IPS-NIHi7 (cell line): ENCODE measurements around the gene MASP2.
"Not testable (repeated sequence)": the region's sequence is repeated elsewhere in the genome, so short reads cannot be mapped to it uniquely, and the experiment has no call there.

Experiments used
- DNase-seq: peaks from one replicate; pipeline ENCODE4 v3.0.0; 2012; ENCODE audit warnings: mixed read lengths; ENCODE audit errors: extremely low spot score

Gene MASP2

DNA sequence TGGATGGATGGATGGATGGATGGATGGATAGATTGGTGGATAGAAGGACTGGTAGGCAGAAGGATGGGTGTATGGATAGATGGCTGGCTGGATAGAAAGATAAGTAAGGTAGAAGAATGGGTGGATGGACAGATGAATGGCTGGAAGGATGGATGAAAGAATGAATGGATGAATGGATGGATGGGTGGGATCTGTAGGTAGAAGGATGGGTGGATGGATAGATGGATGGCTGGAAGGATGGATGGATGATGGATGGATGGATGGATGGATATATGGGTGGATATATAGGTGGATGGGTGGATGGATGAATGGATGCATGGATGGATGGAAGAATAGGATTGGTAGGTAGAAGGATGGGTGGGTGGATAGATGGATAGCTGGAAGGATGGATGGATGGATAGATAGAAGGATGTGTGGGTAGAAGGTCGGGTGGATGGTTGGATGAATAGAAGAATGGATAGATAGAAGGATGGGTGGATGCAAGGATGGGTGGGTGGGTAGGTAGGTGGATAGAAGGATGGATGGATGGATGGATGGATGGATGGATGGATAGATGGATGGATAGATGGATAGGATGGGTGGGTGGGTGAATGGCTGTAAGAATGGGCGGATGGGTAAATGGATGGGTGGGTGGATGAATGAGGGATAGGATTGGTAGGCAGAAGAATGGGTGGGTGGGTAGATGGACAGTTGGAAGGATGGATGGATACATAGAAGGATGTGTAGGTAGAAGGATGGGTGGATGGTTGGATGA lies 7.5 kb downstream of the MASP2 start:
- no peak for DNase-seq

DNA sequence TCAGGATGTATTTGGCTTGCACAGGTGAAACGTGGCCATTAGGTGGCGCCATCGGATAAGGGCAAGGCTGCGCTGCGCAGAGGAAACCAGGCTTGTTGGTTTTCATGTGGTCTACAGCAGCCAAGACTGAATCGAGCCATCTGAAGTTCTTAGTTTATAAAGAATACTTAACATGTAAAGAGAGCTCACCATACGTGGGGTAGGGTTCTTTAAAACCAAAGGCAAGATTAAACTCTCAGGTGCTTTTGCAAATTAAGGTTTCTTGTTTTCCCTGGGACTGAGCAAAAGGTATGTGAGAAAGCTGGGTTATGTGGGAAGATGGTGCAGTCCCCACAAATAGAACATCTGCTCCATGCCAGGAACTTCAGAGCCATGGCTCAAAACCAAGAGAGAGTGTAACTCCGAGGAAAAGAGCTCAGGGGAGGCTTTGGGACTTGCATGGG lies 9.3 kb downstream of the MASP2 start:
- DNase-seq: peak; percentile 94

DNA sequence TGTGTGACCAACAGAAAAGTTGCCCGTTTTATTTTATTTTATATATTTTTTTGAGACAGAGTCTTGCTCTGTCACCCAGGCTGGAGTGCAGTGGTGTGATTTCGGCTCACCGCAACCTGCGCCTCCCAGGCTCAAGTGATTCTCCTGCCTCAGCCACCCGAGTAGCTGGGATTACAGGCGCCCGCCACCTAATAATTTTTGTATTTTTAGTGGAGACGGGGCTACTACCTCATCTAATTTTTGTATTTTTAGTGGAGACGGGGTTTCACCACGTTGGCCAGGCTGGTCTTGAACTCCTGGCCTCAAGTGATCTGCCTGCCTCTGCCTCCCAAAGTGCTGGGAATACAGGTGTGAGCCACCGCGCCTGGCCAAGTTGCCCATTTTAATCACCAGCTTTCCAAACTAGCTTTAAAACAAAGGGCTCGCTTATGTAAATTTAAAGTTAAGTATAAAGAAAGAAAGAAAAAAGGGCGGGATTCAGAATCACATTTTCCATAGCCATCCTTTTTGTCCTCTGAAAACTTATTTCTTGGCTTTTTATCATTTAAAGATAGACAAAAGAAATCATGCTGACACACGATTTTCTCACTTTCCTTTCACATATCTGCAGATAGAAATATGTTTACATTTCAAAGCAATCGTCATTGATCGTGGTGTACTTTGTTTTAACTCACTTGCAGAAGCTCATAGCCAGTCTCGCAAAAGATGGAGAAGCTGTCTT lies 9.9 kb downstream of the MASP2 start:
- DNase-seq: not testable (repeated sequence)

DNA sequence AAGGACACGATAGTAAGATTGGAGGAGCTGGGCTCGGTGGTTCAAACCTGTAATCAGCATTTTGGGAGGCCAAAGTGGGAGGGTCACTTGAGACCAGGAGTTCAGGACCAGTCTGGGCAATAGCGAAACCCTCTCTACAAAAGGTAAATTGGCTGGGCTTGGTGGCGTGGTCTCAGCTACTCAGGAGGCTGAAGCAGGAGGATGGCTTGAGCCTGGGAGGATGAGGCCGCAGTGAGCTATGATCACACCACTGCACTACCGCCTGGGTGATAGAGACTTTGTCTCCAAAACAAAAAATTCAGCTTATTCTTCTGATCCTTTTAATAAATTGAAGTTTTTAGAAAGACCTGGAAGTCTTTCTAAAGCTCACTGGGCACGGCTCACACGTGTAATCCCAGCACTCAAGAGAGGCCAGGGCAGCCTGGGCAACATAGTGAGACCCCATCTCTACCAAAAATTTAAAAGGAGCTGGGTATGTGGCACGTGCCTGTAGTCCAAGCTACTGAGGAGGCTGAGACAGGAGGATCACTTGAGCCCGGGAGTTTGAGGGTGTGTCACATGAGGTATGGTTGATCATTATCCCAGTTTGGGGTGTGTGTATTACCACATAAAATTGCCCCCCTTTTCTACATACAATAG lies 15.3 kb downstream of the MASP2 start:
- DNase-seq: no peak

DNA sequence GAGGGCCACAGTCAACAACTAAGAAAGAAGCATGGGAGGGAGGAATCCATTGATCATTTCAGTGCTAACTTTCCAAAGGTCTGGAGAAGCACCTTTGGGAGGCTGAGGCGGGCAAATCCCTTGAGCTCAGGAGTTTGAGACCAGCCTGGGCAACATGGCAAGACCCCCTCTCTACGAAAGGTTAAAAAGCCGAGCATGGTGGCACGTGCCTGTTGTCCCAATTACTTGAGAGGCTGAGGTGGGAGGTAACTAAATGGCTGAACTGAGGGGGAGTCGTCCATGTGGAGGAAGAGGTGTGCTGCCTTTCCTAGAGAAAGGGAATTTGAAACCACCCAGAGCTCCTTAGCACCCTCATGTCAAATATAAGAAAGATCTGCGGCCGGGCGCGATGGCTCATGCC lies 16.2 kb downstream of the MASP2 start:
- DNase-seq: no peak

DNA sequence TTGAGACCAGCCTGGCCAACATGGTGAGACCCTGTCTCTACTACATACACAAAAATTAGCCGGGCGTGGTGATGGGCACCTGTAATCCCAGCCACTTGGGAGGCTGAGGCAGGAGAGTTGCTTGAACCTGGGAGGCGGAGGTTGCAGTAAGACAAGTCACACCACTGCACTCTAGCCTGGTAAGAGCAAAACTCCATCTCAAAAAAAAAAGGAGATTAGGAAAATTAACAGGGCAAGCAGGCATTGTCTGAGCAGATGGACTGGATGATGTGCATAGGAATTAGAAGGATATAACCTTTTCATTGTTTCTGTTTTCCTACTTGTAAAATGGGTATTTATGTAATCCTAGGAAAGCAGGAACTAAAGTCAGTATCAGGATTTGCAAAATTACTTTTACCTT lies 19.0 kb downstream of the MASP2 start:
- DNase-seq: no peak

DNA sequence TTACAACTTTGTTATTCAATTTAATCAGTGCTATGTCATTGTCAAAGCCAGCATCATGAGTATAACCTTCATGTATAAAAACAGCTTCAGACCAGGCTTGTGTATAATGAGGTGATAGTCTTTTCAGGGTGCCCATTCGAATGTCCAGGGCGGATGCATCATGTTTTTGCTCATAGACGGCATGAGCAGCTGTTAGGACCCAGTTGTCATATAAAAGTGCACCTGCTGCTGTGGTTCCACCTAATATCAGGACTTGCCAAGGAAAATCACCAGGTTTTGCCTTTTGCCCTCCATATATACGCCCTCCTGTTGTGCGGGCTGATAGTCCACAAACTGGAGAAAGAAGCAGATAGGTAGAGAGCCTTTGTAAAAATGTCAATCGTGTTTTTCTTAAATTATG lies 19.7 kb downstream of the MASP2 start:
- DNase-seq: no peak

DNA sequence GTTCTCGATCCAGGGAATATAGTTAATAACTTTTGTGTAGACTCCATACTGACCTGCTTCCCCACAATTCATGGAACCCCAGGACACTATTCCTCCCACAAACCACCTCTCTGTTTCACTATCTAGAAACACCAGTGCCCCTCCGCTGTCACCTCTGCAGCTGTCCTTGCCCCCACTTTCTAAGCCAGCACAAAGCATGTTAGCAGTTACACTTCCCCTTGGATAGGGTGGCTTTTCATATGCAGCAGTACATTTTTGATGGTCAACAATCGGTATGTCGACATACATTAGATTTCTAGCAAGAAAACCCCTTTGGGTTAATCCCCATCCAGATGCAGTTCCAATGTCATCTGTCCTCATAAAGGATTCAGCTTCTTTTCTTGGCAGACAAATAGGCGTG lies 20.1 kb downstream of the MASP2 start:
- DNase-seq: no peak

DNA sequence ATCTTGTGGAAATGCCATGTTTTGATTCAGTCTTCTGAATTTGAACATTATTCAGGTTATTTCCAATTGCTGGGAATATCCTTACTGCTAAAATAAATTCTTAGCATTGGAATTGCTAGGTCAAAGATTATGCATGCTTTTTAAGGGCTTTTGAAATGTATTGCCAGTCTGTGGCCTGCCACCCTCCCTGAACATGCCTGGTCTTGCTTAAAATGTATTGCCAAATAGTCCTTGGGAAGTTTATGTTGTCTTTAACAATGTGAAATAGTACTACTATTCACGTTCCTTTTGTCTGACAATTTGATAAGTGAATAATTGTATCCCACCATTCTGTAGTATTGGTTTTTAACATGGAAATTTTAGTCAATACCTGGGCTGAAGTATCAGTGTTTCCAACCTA lies 21.0 kb downstream of the MASP2 start:
- DNase-seq: no peak

DNA sequence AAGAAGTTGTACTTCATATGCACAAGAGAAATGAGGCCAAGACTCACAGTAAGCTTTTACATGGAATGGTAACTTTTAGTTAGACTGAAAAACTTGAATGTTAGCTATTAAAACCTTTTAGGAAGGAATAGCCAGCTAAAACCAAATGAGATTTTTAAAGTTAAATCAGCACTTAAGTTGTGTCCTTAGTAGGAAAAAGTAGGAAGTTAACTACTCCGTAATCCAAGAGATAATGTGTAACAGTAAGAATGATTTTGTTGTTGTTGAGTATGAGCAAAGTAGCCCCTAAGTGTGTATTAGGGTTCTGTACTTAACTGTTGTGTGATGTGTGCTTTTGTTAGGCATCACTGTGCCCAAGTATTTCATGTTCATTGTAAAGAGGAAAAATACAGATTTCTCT lies 21.4 kb downstream of the MASP2 start:
- no peak for DNase-seq

DNA sequence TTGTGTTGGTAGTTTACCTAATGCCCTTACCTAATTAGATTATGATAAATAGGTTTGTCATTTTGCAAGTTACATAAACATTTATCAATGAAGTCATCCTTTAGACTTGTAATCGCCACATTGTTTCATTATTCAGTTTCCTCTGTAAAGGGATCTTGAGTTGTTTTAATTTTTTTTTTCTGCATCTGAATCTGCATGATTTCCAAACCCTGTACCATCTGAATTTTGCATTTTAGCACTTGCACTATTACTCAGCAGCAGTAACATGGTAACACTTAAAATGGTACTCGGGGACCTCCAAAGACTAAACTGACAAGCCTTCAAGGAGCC lies 22.2 kb downstream of the MASP2 start:
- no peak for DNase-seq

DNA sequence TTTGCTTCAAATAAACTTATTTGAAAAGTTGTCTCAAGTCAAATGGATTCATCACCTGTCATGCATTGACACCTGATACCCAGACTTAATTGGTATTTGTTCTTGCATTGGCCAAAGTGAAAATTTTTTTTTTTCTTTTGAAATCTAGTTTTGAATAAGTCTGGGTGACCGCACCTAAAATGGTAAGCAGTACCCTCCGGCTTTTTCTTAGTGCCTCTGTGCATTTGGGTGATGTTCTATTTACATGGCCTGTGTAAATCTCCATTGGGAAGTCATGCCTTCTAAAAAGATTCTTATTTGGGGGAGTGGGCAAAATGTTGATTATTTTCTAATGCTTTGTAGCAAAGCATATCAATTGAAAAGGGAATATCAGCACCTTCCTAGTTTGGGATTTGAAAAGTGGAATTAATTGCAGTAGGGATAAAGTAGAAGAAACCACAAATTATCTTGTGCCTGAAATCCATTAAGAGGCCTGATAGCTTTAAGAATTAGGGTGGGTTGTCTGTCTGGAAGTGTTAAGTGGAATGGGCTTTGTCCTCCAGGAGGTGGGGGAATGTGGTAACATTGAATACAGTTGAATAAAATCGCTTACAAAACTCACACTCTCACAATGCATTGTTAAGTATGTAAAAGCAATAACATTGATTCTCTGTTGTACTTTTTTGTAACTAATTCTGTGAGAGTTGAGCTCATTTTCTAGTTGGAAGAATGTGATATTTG lies 22.7 kb downstream of the MASP2 start:
- DNase-seq: no peak

DNA sequence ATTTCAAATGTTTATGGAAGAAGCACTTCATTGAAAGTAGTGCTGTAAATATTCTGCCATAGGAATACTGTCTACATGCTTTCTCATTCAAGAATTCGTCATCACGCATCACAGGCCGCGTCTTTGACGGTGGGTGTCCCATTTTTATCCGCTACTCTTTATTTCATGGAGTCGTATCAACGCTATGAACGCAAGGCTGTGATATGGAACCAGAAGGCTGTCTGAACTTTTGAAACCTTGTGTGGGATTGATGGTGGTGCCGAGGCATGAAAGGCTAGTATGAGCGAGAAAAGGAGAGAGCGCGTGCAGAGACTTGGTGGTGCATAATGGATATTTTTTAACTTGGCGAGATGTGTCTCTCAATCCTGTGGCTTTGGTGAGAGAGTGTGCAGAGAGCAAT lies 23.8 kb downstream of the MASP2 start:
- no peak for DNase-seq

DNA sequence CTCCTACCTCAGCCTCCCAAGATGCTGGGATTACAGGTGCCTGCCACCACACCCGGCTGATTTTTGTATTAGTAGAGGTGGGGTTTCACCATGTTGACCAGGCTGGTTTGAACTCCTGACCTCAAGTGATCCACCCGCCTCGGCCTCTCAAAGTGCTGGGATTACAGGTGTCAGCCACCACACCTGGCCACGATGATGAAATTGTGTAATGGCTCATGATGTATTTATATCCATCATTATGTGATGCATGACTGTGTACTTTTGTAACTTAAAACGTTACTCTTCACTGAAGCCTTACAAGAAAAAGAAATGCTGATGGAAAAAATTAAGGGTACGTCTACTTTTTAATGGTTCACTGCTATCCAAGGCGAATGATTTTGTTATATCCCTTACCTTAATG lies 27.1 kb downstream of the MASP2 start:
- no peak for DNase-seq

DNA sequence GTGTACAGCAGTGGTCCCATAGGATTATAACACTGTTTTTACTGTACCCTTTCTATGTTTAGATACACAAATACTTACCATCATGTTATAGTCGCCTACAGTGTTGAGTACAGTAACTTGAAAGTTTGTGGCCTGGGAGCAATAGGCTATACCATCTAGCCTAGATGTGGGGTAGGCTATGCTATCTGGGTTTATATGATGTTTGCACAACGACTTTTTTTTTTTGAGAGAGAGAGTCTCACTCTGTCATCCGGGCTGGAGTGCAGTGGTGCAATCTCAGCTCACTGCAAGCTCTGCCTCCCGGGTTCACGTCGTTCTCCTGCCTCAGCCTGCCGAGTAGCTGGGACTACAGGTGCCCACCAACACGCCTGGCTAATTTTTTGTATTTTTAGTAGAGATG lies 27.7 kb downstream of the MASP2 start:
- DNase-seq: not testable (repeated sequence)

DNA sequence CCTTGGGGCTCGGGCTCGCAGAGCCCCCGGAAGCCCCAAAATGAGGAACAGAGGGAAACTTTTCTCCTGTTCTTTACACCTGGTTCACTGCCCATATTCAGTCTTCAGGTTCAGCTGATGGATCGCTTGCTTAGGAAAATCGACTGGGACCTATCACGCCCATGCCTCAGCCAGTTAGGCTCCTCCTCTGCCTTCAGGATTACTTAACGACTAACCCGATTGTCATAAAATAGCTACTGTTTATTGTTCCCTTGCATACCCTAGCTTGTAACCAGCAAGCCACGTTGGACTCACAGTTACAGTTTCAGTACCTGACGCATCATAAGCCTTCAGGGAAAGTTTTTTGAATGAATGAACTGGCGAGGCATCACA lies 33.9 kb downstream of the MASP2 start:
- no peak for DNase-seq

DNA sequence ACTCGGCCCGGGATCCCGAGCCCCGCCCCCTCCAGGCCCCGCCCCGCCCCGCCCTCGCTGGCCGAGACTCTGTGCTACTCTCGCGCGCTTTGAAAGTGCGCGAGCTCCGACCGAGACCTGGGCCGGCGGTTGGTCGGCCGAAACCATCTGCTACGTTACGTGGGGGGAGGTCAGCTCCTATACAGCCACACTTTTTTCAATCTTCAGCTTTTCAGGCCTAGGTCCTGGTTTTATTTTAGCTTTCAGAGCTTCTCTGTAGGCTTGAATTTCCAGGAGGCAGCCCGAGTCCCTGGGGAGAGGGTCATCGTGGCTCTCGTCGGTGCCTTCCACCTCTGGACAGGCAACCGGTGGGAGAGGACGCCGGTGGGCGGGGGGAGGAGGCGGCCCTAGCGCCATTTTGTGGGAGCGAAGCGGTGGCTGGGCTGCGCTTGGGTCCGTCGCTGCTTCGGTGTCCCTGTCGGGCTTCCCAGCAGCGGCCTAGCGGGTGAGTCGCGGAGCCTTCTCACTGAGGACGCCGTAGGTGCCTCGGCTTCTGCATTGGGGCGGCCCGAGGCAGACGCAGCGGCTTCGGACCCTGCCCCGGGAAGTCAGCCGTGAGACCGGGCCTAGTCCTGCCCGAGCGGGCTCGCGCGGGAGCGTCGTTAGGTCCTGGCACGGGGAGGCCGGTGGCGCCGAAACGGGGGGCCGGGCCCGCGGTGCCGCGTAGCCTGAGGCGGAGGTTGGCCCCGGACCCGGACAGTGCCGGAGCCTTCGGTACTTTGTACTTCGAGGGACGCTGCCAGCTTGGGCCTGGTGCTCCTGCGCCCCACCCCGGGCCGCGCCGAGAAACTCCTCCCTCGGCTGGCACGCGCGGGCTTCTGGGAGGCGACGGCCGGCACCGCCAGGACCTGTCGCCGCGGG lies 34.5 kb downstream of the MASP2 start, which contains the start of gene TARDBP:
Gene TARDBP, plus strand, starts transcription at position 395 of the 900 bp plus-strand sequence. CDS start 1,074 bp downstream, outside the sequence.
- DNase-seq: peak; percentile 100

DNA sequence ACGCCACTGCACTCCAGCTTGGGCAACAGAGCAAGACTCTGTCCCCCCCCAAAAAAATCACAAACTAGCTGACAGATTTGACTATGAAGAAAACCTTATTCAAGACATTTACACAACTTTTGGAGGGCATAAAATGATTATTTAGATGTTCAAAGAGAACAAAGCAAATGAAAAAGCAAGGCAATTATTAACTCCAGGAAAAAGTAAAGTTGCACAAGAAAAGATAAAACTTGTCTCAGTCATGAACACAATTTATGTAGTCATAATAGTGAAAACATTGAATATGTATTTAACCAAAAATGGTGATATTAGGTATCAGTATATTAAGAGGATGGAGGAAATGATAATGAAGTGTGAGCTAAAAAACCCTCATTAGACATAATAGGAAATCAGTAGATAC lies 46.5 kb downstream of the MASP2 start:
- DNase-seq: no peak

DNA sequence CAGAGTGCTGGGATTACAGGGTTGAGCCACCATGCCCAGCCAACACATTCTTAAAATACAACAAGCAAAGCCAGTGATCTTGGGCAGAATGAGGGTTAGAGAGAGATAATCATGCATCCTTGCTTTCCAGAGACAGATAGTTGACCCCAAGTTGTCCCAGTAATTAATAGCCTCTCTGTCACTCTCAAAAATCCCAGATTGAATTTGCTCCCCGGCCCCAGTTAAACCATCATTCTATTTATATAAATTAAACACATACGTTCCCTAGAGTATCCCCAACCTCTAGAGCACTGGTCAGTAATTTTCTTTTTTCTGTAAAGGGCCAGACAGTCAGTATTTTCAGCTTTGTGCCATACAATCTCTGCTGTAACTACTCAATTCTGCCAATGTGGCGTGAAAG lies 50.9 kb downstream of the MASP2 start:
- DNase-seq: no peak

DNA sequence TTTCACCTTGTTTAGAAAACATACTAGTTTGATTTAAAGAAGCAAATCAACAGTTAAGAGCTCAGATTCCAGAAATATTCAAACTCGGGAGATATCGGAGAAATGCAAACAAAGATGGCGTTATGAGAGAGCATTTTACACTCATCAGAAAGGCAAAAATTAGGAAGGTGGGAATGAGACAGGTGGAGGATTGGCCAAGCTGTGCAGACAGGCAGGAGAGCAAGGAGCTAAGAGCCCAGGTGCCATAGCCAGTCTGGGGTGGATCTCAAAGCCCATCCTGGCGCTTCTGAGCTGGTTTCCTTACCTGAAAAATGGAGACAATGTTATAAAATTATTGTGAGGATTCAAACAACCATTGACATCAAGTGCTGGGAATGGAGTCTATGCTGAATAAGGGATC lies 54.2 kb downstream of the MASP2 start:
- DNase-seq: no peak

DNA sequence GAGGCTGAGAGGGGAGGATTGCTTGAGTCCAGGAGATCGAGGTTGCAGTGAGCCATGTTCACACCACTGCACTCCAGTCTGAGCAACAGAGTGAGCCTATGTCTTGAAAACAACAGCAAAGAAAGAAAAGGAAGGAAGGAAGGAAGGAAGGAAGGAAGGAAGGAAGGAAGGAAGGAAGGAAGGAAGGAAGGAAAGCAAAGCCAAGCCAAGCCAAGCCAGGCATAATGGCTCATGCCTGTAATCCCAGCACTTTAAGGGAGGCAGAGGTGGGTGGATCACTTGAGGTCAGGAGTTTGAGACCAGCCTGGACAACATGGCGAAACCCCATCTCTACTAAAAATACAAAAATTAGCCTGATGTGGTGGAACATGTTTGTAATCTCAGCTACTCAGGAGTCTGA lies 55.0 kb downstream of the MASP2 start:
- not testable (repeated sequence) for DNase-seq
